A204.1 (cell line): ENCODE results near the gene FAM174C.

ENCODE experiments used
- FAIRE-seq: peaks from 2 replicates; lab custom pipeline; 2012; peaks lifted over from hg19 to GRCh38; lab: Jason Lieb, UNC

Gene FAM174C

DNA sequence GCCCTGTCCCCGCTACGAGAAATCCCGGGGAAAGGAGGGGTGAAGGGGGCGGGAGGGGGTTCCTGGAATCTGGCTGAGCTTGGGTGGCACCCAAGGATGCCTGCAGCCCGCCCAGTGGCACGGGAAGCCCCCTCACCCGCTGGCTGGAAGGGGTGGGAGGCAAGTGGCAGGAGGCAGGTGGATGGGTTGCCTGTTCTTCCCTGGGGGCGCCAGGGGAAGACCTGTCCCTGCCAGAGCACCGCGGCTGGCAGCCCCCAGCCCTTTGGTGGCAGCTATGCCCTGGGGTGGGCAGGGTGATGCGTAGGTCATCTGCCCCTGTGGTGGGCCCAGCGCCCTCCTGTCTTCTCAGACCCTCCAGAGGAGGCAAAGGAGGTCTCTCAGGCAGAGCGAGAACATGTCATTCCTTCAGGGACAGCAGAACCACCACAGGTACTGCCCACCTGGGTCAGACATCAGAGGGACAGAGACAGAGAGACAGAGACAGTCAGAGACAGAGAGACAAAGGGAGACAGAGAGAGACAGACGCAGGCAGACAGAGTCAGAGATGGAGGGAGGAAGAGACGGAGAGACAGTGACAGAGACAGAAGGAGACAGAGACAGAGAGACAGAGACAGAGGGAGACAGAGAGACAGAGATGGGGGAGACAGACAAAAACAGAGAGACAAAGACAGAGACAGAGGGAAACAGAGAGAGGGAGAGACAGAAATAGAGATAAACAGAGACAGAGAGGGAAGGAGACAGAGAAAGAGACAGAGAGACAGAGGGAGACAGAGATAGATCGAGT lies 47.1 kb downstream of the FAM174C start:
- FAIRE-seq = no peak

GRCh38 chr19:1324249-1324805 lies 49.0 kb downstream of the FAM174C start:
- FAIRE-seq = no peak

DNA sequence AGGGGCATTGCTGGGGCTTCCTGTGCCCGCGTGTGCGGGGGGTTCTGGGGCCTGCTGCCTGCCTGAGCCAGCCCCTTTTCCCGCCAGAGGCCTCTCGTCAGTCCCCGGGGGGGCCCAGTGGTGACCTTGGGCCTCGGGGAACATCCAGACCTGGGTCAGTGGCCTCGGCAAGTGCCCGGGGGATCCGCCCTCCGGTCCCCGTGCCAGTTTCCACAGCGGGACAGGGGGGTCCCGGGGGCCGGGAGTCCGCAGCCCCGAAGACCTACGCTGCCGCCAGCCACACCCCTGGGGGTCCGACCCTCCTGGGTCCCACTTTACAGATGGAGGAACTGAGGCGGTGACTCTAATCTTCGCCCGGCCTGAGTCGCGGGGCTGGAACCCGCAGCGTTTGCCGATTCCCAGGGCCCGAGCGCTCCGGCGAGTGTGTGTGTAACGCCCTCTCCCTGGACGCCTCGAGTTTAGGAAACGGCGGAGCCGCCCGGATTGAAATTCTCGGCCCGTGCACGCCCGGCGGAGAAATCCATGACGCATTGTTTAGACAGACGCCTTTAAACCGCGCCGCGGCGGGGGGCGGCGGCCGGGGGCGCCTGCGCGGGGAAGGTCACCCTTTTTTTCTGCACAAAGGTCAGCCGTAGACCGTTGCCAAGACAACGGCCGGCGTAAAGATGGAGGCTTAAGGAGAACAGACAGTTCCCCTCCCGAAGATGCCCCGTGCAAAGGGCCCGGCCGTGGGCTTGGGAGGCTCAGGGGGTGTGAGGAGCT lies 49.7 kb downstream of the FAM174C start:
- no peak for FAIRE-seq

DNA sequence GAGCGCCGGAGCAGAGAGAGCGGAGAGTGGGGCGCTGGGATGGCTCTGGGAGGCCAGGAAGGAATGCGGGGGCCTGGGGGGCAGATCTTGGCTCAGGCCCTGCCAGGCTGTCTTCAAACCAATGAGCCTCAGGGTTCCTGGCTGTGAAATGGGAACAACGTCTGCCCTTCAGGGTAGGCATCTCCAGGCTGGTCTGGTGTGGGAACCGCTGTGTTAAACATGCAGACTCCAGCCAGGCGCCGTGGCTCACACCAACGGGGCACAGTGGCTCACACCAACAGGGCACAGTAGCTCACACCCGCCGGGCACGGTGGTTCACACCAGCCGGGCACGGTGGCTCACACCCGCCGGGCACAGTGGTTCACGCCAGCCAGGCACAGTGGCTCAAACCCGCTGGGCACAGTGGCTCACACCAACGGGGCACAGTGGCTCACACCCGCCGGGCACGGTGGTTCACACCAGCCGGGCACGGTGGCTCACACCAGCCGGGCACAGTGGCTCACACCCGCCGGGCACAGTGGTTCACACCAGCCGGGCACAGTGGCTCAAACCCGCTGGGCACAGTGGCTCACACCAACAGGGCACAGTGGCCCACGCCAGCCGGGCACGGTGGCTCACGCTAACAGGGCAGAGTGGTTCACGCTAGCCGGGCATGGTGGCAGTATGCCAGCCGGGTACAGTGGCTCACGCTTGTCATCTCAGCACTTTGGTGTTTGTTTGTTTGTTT lies 50.4 kb downstream of the FAM174C start:
- FAIRE-seq = no peak

DNA sequence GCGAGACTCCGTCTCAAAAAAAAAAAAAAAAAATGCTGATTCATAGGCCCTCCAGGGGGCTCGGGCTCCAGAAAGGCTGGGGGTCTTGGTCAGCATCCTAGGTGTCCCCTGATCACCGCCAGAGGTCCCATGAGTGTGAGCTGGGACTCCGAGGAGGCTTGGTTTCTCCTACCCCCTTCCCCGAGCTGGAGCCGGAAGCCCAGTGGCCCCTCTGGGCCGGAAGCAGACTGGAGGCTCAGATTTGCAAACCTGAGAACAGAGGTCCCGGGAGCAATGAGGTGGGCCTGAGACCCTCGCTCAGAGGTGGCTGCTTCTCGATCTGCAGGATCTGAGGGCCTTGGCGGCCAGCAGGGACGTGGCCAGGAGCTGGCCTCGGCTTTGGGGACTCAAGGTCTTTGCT lies 51.8 kb downstream of the FAM174C start:
- FAIRE-seq = no peak
